Glutamatergic neuron (in vitro differentiated cells): ENCODE results near the gene PPTC7. TPM values are rescaled to one million over a fixed set of nuclear protein-coding genes. Genes with fewer than 3 reads are reported as not detected.
A peak's percentile ranks its signal among the peaks of the same experiment; 100 is the strongest.

Experiments
- DNase-seq: peaks from one replicate; pipeline ENCODE4 v3.0.0; 2022
- H3K27ac Mint-ChIP-seq: one replicate; pipeline ENCODE4 v1.8.0; 2020; ENCODE audit warnings: mild to moderate bottlenecking, mixed read lengths, inconsistent platforms; ENCODE audit not compliant: unreplicated experiment
- H3K27me3 Mint-ChIP-seq: one replicate; pipeline ENCODE4 v1.8.0; 2020; ENCODE audit warnings: mild to moderate bottlenecking, moderate library complexity, mixed read lengths, inconsistent platforms; ENCODE audit not compliant: unreplicated experiment
- H3K36me3 Mint-ChIP-seq: one replicate; pipeline ENCODE4 v1.8.0; 2020; ENCODE audit warnings: mild to moderate bottlenecking, mixed read lengths, inconsistent platforms; ENCODE audit not compliant: unreplicated experiment
- H3K4me1 Mint-ChIP-seq: one replicate; pipeline ENCODE4 v1.8.0; 2020; ENCODE audit warnings: mild to moderate bottlenecking, low read depth, mixed read lengths, inconsistent platforms; ENCODE audit not compliant: unreplicated experiment
- H3K4me3 Mint-ChIP-seq: one replicate; pipeline ENCODE4 v1.8.0; 2020; ENCODE audit warnings: mild to moderate bottlenecking, mixed read lengths, inconsistent platforms; ENCODE audit not compliant: unreplicated experiment
- H3K9me3 Mint-ChIP-seq: one replicate; pipeline ENCODE4 v1.8.0; 2020; ENCODE audit warnings: mild to moderate bottlenecking, moderate library complexity, mixed read lengths, inconsistent platforms; ENCODE audit not compliant: unreplicated experiment
- CTCF ChIP-seq: fragments of 200-600 bp; sonication (generic); IDR thresholded peaks from one replicate; pipeline ENCODE4 v1.5.0; 2021; ENCODE audit not compliant: partially characterized antibody, unreplicated experiment
- total RNA-seq: library from RNA; stranded (reverse); fragmentation: NEBNext Ultra II Directional; extraction: Animal tissue kit (Norgen Biotek cat#: 25700); gene quantifications from one replicate; pipeline ENCODE4 v1.2.1, GENCODE V29; 2021; ENCODE audit not compliant: unreplicated experiment

Gene PPTC7
- total RNA-seq, 1 donor from 2014 or later: 11.4 TPM

GRCh38 chr12:110585231-110585799, 2.2 kb upstream of the PPTC7 start:
- DNase-seq: no peak
- H3K27ac Mint-ChIP-seq: no peak overlapping the region

GRCh38 chr12:110582276-110583136, 612 bp downstream of the PPTC7 start:
- Mint-ChIP-seq H3K9me3 (peaks cover 5% of the 10 kb centered on the region), H3K4me1 (peaks cover 14% of the 10 kb centered on the region), H3K27me3 (peaks cover 6% of the 10 kb centered on the region), H3K4me3 (peak overlapping the region; percentile 88), H3K36me3 (no peaks in the 10 kb centered on the region), H3K27ac (peak overlapping the region; percentile 13)
- no peak for TF ChIP-seq CTCF
- DNase-seq: peak; percentile 66

More at GRCh38 chr12:110585231-110585799, 2.2 kb upstream of the PPTC7 start:
- Mint-ChIP-seq H3K4me3 (no peak overlapping the region), H3K36me3 (no peaks in the 10 kb centered on the region), H3K4me1 (peaks cover 14% of the 10 kb centered on the region), H3K9me3 (peaks cover 5% of the 10 kb centered on the region), H3K27me3 (peaks cover 9% of the 10 kb centered on the region)
- no peak for TF ChIP-seq CTCF

- Mint-ChIP-seq H3K9me3 (peaks cover 5% of the 10 kb centered on the region), H3K27me3 (peaks cover 6% of the 10 kb centered on the region), H3K27ac (peak overlapping the region; percentile 13), H3K4me3 (peak overlapping the region; percentile 88), H3K4me1 (peaks cover 14% of the 10 kb centered on the region), H3K36me3 (no peaks in the 10 kb centered on the region)
- no peak for TF ChIP-seq CTCF
- DNase-seq: no peak
Observed at GRCh38 chr12:110581931-110582275, 1.2 kb downstream of the PPTC7 start.

GRCh38 chr12:110579535-110580253, 3.4 kb downstream of the PPTC7 start:
- Mint-ChIP-seq H3K9me3 (peaks cover 5% of the 10 kb centered on the region), H3K4me1 (peaks cover 14% of the 10 kb centered on the region), H3K36me3 (no peaks in the 10 kb centered on the region), H3K4me3 (no peak overlapping the region), H3K27ac (no peak overlapping the region), H3K27me3 (peaks cover 6% of the 10 kb centered on the region)
- DNase-seq: no peak
- no peak for TF ChIP-seq CTCF
